Endodermal cell (in vitro differentiated cells): ENCODE measurements around the gene POU5F1. TPM values are rescaled to one million over a fixed set of nuclear protein-coding genes. Genes with fewer than 3 reads are reported as not detected.

Experiments used
- DNase-seq: peaks from one replicate; pipeline ENCODE4 v3.0.0-alpha.2; 2017
- H3K27ac ChIP-seq: 2 replicates; pipeline ENCODE4 v1.5.1; 2013; ENCODE audit warnings: mild to moderate bottlenecking, low read depth, low read length, moderate library complexity
- H3K27me3 ChIP-seq: 2 replicates; pipeline ENCODE4 v1.6.1; 2013; ENCODE audit warnings: mild to moderate bottlenecking, low read length, moderate library complexity; ENCODE audit not compliant: insufficient read depth, control insufficient read depth, poor library complexity, severe bottlenecking
- H3K36me3 ChIP-seq: 2 replicates; pipeline ENCODE4 v1.7.0; 2013; ENCODE audit warnings: mild to moderate bottlenecking, low read length, moderate library complexity; ENCODE audit not compliant: control insufficient read depth, insufficient read depth
- H3K4me1 ChIP-seq: one replicate; pipeline ENCODE4 v1.7.0; 2013; ENCODE audit warnings: low read length; ENCODE audit not compliant: control insufficient read depth, insufficient read depth
- H3K4me3 ChIP-seq: 2 replicates; pipeline ENCODE4 v1.5.1; 2013; ENCODE audit warnings: mild to moderate bottlenecking, low read length, moderate library complexity
- H3K9ac ChIP-seq: 2 replicates; pipeline ENCODE4 v1.6.1; 2013; ENCODE audit warnings: mild to moderate bottlenecking, low read length, moderate library complexity; ENCODE audit not compliant: poor library complexity, severe bottlenecking; ENCODE audit errors: extremely low read depth
- H3K9me3 ChIP-seq: 2 replicates; pipeline ENCODE4 v1.6.1; 2013; ENCODE audit warnings: mild to moderate bottlenecking, low read length, moderate library complexity; ENCODE audit not compliant: control insufficient read depth
- H3K27ac Mint-ChIP-seq: 2 replicates; pipeline ENCODE4 v1.8.0; 2020; ENCODE audit warnings: mixed read lengths
- H3K27me3 Mint-ChIP-seq: 2 replicates; pipeline ENCODE4 v1.8.0; 2021; ENCODE audit warnings: mild to moderate bottlenecking, mixed read lengths; ENCODE audit not compliant: insufficient read depth
- H3K36me3 Mint-ChIP-seq: 2 replicates; pipeline ENCODE4 v1.8.0; 2020; ENCODE audit warnings: low read depth, mixed read lengths
- H3K4me1 Mint-ChIP-seq: 2 replicates; pipeline ENCODE4 v1.8.0; 2020; ENCODE audit warnings: mixed read lengths
- H3K4me3 Mint-ChIP-seq: 2 replicates; pipeline ENCODE4 v1.8.0; 2020; ENCODE audit warnings: mild to moderate bottlenecking, moderate library complexity, mixed read lengths
- H3K9me3 Mint-ChIP-seq: 2 replicates; pipeline ENCODE4 v1.8.0; 2020; ENCODE audit warnings: mild to moderate bottlenecking, mixed read lengths
- WGBS, 2 experiments: methylation state at CpG; one replicate each; pipeline versions ENCODE4 v1.1.5 to v1.1.7; 2013; ENCODE audit warnings: missing lambda C conversion rate in 2 of 2, mixed read lengths in 1 of 2; ENCODE audit not compliant: insufficient coverage in 1 of 2, insufficient read length in 1 of 2; 5-methylcytosine and 5-hydroxymethylcytosine counted together
- total RNA-seq, 2 donors: library from RNA; stranded (reverse); fragmentation: NEBNext Ultra II Directional in 1 of 2; extraction: Animal tissue kit (Norgen Biotek cat#: 25700) in 1 of 2; gene quantifications; 2 replicates in 1 of 2; 3 replicates in 1 of 2; pipeline ENCODE4 v1.2.1, GENCODE V29; 2021
- TF ChIP-seq, protein P1 (sequence below): fragments of 200-600 bp; sonication (generic); conservative IDR thresholded peaks from 2 replicates; pipeline ENCODE4 v1.5.0; 2021; ENCODE audit warnings: antibody characterized with exemption, mild to moderate bottlenecking

Gene POU5F1
- total RNA-seq, 2 donors from 2014 or later, result 106 to 687 TPM

DNA sequence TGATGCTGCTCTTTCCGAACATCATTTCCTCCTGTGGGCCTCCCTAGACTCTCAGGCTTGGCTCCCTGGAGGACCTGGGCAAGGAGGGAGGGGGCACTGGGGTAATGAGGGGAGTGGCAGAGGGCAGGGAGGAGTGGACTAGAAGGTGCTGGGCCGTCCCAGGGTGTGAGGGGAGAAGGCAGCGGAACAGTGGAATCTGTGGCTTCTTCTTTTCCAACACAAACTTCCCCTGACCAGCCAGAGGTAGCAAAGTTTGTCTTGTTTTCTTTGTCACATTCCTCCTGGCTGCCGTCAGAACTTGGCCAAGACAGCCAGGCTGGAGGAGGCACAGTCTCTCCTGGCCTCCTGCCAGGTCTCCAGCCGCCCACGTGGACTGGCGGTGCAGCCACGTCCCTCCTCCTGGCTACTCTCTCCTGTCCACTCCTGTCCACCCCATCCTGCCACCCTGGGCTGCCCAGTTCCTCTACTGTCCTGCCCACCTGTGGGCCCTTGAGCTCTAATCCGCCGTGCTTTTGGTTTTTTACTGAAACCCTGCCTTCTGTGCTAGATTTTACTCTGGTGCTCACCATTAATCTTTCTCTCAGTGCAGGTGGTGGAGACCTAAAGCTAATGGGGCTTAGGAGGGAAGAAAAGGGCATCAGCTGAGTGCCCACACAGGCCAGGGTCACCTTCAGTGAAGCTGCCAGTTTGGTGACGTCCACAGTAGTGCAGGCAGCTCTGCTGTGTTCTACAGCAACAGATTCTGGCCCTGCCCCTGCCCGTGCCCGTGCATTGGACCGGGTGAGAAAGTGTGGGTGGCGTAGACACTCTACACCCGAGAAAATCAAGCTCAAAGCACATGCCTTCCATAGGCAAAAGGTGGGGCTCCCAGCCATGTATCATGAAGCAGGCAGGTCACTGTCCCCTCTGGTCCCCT is 47.4 kb downstream of the POU5F1 start:
- Histone ChIP-seq H3K4me3 (no peak overlapping the region), H3K36me3 (no peaks in the 10 kb centered on the region), H3K9me3 (no peaks in the 10 kb centered on the region), H3K27me3 (no peaks in the 10 kb centered on the region), H3K4me1 (peaks cover 8% of the 10 kb centered on the region), H3K27ac (no peak overlapping the region), H3K9ac (no peak overlapping the region)
- DNase-seq, result no peak
- 86 to 89% methylated on average over 9 to 16 of the region's 16 CpGs for WGBS, 2 experiments
- Mint-ChIP-seq H3K27me3 (peaks cover 7% of the 10 kb centered on the region), H3K9me3 (no peaks in the 10 kb centered on the region), H3K4me3 (no peak overlapping the region), H3K36me3 (no peaks in the 10 kb centered on the region), H3K4me1 (peaks cover 22% of the 10 kb centered on the region), H3K27ac (no peak overlapping the region)
- TF ChIP-seq, protein P1, sequence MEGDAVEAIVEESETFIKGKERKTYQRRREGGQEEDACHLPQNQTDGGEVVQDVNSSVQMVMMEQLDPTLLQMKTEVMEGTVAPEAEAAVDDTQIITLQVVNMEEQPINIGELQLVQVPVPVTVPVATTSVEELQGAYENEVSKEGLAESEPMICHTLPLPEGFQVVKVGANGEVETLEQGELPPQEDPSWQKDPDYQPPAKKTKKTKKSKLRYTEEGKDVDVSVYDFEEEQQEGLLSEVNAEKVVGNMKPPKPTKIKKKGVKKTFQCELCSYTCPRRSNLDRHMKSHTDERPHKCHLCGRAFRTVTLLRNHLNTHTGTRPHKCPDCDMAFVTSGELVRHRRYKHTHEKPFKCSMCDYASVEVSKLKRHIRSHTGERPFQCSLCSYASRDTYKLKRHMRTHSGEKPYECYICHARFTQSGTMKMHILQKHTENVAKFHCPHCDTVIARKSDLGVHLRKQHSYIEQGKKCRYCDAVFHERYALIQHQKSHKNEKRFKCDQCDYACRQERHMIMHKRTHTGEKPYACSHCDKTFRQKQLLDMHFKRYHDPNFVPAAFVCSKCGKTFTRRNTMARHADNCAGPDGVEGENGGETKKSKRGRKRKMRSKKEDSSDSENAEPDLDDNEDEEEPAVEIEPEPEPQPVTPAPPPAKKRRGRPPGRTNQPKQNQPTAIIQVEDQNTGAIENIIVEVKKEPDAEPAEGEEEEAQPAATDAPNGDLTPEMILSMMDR, result no peak

DNA sequence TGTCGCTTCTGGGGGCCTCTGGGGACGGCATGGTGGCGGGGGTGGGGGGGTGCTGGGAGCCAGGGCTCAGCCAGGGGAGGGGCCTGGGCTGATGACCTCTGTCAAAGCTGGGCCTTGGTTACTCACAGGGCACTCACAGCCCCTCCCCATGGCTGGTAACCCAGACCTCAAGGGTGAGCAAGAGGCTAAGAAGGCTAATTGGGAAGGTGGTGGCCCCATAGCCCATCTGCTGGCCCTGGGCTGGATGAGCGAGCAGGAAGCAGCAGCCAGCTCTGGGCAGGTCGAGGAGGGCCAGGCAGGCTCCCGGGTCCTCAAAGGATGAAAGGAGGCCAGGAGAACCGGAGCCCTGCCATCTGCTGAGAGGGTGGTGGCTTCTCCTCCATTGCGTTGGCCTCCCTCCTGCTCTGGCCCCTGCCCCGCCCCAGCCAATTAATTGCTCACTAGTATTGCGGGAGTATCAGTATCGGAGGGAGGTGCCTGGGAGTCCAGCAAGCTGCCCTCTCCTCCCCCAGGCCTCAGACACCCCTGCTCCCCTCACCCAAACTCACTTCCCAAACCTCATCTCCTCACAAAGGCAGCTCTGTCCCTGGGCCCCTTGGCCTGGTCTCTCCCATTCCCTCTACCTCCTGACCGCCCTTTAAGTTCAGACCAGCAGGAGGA is 49.2 kb downstream of the POU5F1 start:
- peaks cover 7% of the 10 kb centered on the region for H3K27me3 Mint-ChIP-seq
- H3K27ac ChIP-seq, result no peak overlapping the region
- H3K9ac ChIP-seq, result no peak overlapping the region
- H3K9me3 Mint-ChIP-seq, result no peaks in the 10 kb centered on the region
- no peaks in the 10 kb centered on the region for H3K4me1 ChIP-seq
- peaks cover 12% of the 10 kb centered on the region for H3K4me1 Mint-ChIP-seq
- H3K36me3 Mint-ChIP-seq, result no peaks in the 10 kb centered on the region
- H3K27me3 ChIP-seq, result no peaks in the 10 kb centered on the region
- no peaks in the 10 kb centered on the region for H3K9me3 ChIP-seq
- 90 to 98% methylated on average over 5 to 12 of the region's 12 CpGs for WGBS, 2 experiments
- H3K27ac Mint-ChIP-seq, result no peak overlapping the region
- H3K36me3 ChIP-seq, result no peaks in the 10 kb centered on the region
- no peak overlapping the region for H3K4me3 ChIP-seq
- no peak for DNase-seq
- TF ChIP-seq, protein P1, result no peak
- H3K4me3 Mint-ChIP-seq, result no peak overlapping the region

DNA sequence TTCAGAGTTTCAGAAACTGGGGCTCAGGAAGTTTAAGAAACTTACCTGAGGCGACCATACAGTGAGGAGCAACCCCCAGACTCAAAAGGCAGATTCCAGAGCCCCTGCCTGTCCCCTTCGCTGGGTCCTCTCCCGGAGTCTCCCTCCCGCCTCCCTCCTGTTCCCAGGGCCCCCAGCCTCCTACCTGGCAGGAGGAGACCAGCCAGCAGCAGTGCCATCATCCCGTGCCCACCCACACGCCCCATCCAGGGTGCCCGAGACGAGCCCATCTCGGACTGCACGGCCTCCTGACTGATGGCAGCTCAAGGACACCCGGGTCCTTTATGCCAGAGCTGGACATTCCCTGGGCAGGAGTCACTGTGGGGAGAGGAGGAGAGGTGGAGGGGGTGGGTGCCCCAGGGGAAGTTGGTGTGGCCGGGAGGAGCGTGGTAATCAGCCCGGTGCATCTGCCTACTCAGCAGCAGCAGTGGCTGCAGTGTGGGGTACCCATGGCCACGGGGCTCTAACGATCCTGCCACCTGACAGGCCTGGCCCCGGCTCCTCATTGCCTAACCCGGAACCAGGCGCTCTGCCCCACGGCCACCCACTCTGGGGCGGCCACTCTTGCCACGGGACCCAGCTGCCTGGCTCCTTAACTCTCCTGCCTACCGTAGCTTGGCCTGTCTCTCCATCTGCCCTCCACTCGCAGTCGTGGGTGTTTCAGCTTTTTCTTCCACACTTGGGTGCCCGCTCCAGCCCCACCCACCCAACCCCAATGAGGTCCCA is 50.1 kb downstream of the POU5F1 start, which contains the start of gene CDSN:
TSS of gene CDSN (minus strand) at position 296 of the 765 bp plus-strand sequence. CDS start at position 269, 27 bp downstream.
- no peak within 1 kb of the TSS for H3K4me3 ChIP-seq
- WGBS, 2 experiments, result 90 to 92% methylated on average over 23 to 26 of the region's 26 CpGs
- H3K36me3 ChIP-seq, result no peaks in the 10 kb centered on the region
- Mint-ChIP-seq H3K36me3 (no peaks in the 10 kb centered on the region), H3K9me3 (no peaks in the 10 kb centered on the region), H3K27me3 (peaks cover 9% of the 10 kb centered on the region), H3K27ac (no peak within 1 kb of the TSS), H3K4me1 (peaks cover 8% of the 10 kb centered on the region), H3K4me3 (no peak within 1 kb of the TSS)
- no peaks in the 10 kb centered on the region for H3K9me3 ChIP-seq
- no peaks in the 10 kb centered on the region for H3K27me3 ChIP-seq
- no peak for DNase-seq
- no peak within 1 kb of the TSS for H3K27ac ChIP-seq
- TF ChIP-seq, protein P1, result no peak
- H3K9ac ChIP-seq, result no peak within 1 kb of the TSS
- no peaks in the 10 kb centered on the region for H3K4me1 ChIP-seq
